ENCODE results near the gene FMO5. TPM values are rescaled to one million over a fixed set of nuclear protein-coding genes. Genes with fewer than 3 reads are reported as not detected.

The FMO5 gene
- total RNA-seq, 1 donor from 2014 or later: 0.82 TPM

- no peak for DNase-seq (ENCODE audit: low spot score)
- Histone ChIP-seq H3F3A (ENCODE audit: low read depth) (no peaks in the 10 kb centered on the region), H3K27me3 (no peaks in the 10 kb centered on the region), H4K20me1 (ENCODE audit: low read depth) (no peaks in the 10 kb centered on the region), H3K4me2 (no peak overlapping the region), H3K27ac (no peak overlapping the region), H3K9ac (no peak overlapping the region), H2AFZ (replicated peaks) (no peak overlapping the region), H3K4me1 (no peaks in the 10 kb centered on the region), H3K79me2 (ENCODE audit: low read depth) (no peaks in the 10 kb centered on the region), H3K36me3 (peaks cover 13% of the 10 kb centered on the region), H3K9me3 (ENCODE audit: low read depth) (no peaks in the 10 kb centered on the region), H3K4me3 (no peak overlapping the region)
- TF ChIP-seq EZH2phosphoT487 (IDR thresholded peaks at IDR 0.05): no peak
- TF ChIP-seq CTCF (IDR thresholded peaks at IDR 0.05): no peak
- no peak for TF ChIP-seq EZH2 (IDR thresholded peaks at IDR 0.05)
- H3K4me1 Mint-ChIP-seq: no peaks in the 10 kb centered on the region
- H3K4me3 Mint-ChIP-seq: no peak overlapping the region
- peaks cover 35% of the 10 kb centered on the region for H3K36me3 Mint-ChIP-seq
- H3K9me3 Mint-ChIP-seq: no peaks in the 10 kb centered on the region
- no peaks in the 10 kb centered on the region for H3K27me3 Mint-ChIP-seq (ENCODE audit: insufficient read depth, low read depth)
- no peak overlapping the region for H3K27ac Mint-ChIP-seq
Measured at GRCh38 chr1:147270721-147271120, 45.6 kb upstream of the FMO5 start.

GRCh38 chr1:147267711-147268110 lies 42.6 kb upstream of the FMO5 start:
- no peaks in the 10 kb centered on the region for H3K79me2 ChIP-seq (ENCODE audit: low read depth)
- Mint-ChIP-seq H3K36me3 (peaks cover 35% of the 10 kb centered on the region), H3K4me3 (no peak overlapping the region), H3K9me3 (no peaks in the 10 kb centered on the region), H3K27ac (no peak overlapping the region), H3K27me3 (ENCODE audit: insufficient read depth, low read depth) (no peaks in the 10 kb centered on the region), H3K4me1 (no peaks in the 10 kb centered on the region)
- H3F3A ChIP-seq (ENCODE audit: low read depth): no peaks in the 10 kb centered on the region
- no peaks in the 10 kb centered on the region for H3K9me3 ChIP-seq (ENCODE audit: low read depth)
- no peak overlapping the region for H3K4me3 ChIP-seq
- no peaks in the 10 kb centered on the region for H3K4me1 ChIP-seq
- no peak overlapping the region for H3K27ac ChIP-seq
- peaks cover 9% of the 10 kb centered on the region for H3K36me3 ChIP-seq
- no peak overlapping the region for H3K4me2 ChIP-seq
- no peak overlapping the region for H3K9ac ChIP-seq
- H4K20me1 ChIP-seq (ENCODE audit: low read depth): no peaks in the 10 kb centered on the region
- H3K27me3 ChIP-seq: no peaks in the 10 kb centered on the region
- no peak for TF ChIP-seq EZH2phosphoT487 (IDR thresholded peaks at IDR 0.05)
- no peak for TF ChIP-seq EZH2 (IDR thresholded peaks at IDR 0.05)
- TF ChIP-seq CTCF (IDR thresholded peaks at IDR 0.05): no peak
- H2AFZ ChIP-seq (replicated peaks): no peak overlapping the region
- no peak for DNase-seq (ENCODE audit: low spot score)

- H3K9me3 Mint-ChIP-seq: no peaks in the 10 kb centered on the region
- Histone ChIP-seq H3K4me3 (no peak overlapping the region), H3K4me1 (no peaks in the 10 kb centered on the region), H4K20me1 (ENCODE audit: low read depth) (no peaks in the 10 kb centered on the region), H3K9me3 (ENCODE audit: low read depth) (no peaks in the 10 kb centered on the region), H3K27ac (no peak overlapping the region), H3K79me2 (ENCODE audit: low read depth) (no peaks in the 10 kb centered on the region), H3K9ac (no peak overlapping the region), H3K4me2 (no peak overlapping the region), H2AFZ (replicated peaks) (no peak overlapping the region), H3F3A (ENCODE audit: low read depth) (no peaks in the 10 kb centered on the region), H3K36me3 (peaks cover 9% of the 10 kb centered on the region), H3K27me3 (no peaks in the 10 kb centered on the region)
- DNase-seq (ENCODE audit: low spot score): no peak
- H3K4me1 Mint-ChIP-seq: no peaks in the 10 kb centered on the region
- no peaks in the 10 kb centered on the region for H3K27me3 Mint-ChIP-seq (ENCODE audit: insufficient read depth, low read depth)
- no peak for TF ChIP-seq CTCF (IDR thresholded peaks at IDR 0.05)
- TF ChIP-seq EZH2phosphoT487 (IDR thresholded peaks at IDR 0.05): no peak
- no peak for TF ChIP-seq EZH2 (IDR thresholded peaks at IDR 0.05)
- H3K36me3 Mint-ChIP-seq: peaks cover 42% of the 10 kb centered on the region
- H3K4me3 Mint-ChIP-seq: no peak overlapping the region
- no peak overlapping the region for H3K27ac Mint-ChIP-seq
Measured at GRCh38 chr1:147266381-147266780, 41.2 kb upstream of the FMO5 start.

Measured in neural progenitor cell (in vitro differentiated cells).